AG04449 (cell line): Measurements from ENCODE around the gene PHGDH.

Source experiments
- CTCF ChIA-PET: fragments of 350-600 bp; formaldehyde crosslinking; extraction: SDS; loops from one replicate; lab custom pipeline; 2021; ENCODE audit warnings: antibody characterized with exemption; lab: Yijun Ruan, JAX
- POLR2A ChIA-PET: fragments of 400-600, 350-600 bp; formaldehyde crosslinking; extraction: SDS; loops from one replicate; lab custom pipeline; 2020; ENCODE audit warnings: antibody characterized with exemption, inconsistent platforms; lab: Yijun Ruan, JAX
- DNase-seq: peaks from one replicate; pipeline ENCODE4 v3.0.0-alpha.2; 2010; ENCODE audit warnings: low read depth, low spot score
- H3K4me3 ChIP-seq: 2 replicates; pipeline ENCODE4 v1.5.1; 2011; ENCODE audit warnings: low read depth, mild to moderate bottlenecking, control low read depth, low read length
- CTCF ChIP-seq: IDR thresholded peaks from one replicate; pipeline ENCODE4 v1.5.1; 2011; ENCODE audit warnings: mild to moderate bottlenecking, moderate library complexity, low read length, control low read depth, inconsistent platforms; ENCODE audit not compliant: insufficient read depth; ENCODE audit errors: missing control alignments

PHGDH gene

GRCh38 chr1:119731060-119731459 is 19.3 kb downstream of the PHGDH start:
- no peak overlapping the region for H3K4me3 ChIP-seq
- TF ChIP-seq CTCF = no peak
- ChIA-PET POLR2A (interaction anchor here (1.0 kb wide), 1 partner anchor 83 kb away, joined by 3 read pairs; the partner anchor contains the start of gene ZNF697), CTCF (interaction anchor here (0.9 to 8.3 kb wide), 3 partner anchors 11 to 115 kb away, joined by 3 to 51 read pairs (median 3); no protein-coding TSS in a partner anchor)
- no peak for DNase-seq

- CTCF ChIA-PET = interaction anchor here (1.4 to 8.3 kb wide), 3 partner anchors 10 to 13 kb away, joined by 3 to 62 read pairs (median 51); no protein-coding TSS in a partner anchor
- POLR2A ChIA-PET = no interaction called here
- DNase-seq = no peak
- TF ChIP-seq CTCF = no peak
- H3K4me3 ChIP-seq = no peak overlapping the region
Observed at GRCh38 chr1:119731741-119732430, 20.2 kb downstream of the PHGDH start.

- H3K4me3 ChIP-seq = no peak overlapping the region
- ChIA-PET POLR2A (no interaction called here), CTCF (interaction anchor here (1.4 to 4.6 kb wide), 2 partner anchors 11 kb away, joined by 3 to 62 read pairs; no protein-coding TSS in a partner anchor)
- no peak for TF ChIP-seq CTCF
- DNase-seq = no peak
Observed at GRCh38 chr1:119732465-119733168, 20.9 kb downstream of the PHGDH start.

GRCh38 chr1:119733754-119734153 is 22.0 kb downstream of the PHGDH start:
- TF ChIP-seq CTCF = no peak
- ChIA-PET CTCF (interaction anchor here (4.6 kb wide), 1 partner anchor 10 kb away, joined by 62 read pairs; no protein-coding TSS in a partner anchor), POLR2A (interaction anchor here (1.0 kb wide), 1 partner anchor 22 kb away, joined by 4 read pairs; the partner anchor contains the start of gene PHGDH)
- H3K4me3 ChIP-seq = no peak overlapping the region
- no peak for DNase-seq

GRCh38 chr1:119735217-119735616 is 23.5 kb downstream of the PHGDH start:
- TF ChIP-seq CTCF = no peak
- ChIA-PET CTCF (interaction anchor here (4.6 kb wide), 1 partner anchor 9 kb away, joined by 62 read pairs; no protein-coding TSS in a partner anchor), POLR2A (no interaction called here)
- no peak for DNase-seq
- H3K4me3 ChIP-seq = no peak overlapping the region

GRCh38 chr1:119736649-119737039 is 24.9 kb downstream of the PHGDH start:
- CTCF ChIA-PET = interaction anchor here (1.0 to 4.6 kb wide), 3 partner anchors 7 to 14 kb away, joined by 3 to 62 read pairs (median 4); no protein-coding TSS in a partner anchor
- TF ChIP-seq CTCF = no peak

More at GRCh38 chr1:119736649-119737039, 24.9 kb downstream of the PHGDH start:
- no peak overlapping the region for H3K4me3 ChIP-seq
- no peak for DNase-seq
- POLR2A ChIA-PET = no interaction called here
